ENCODE results near the gene MAPKBP1. TPM values are rescaled to one million over a fixed set of nuclear protein-coding genes. Genes with fewer than 3 reads are reported as not detected.

Gene MAPKBP1
- total and polyA plus RNA-seq, 8 donors = 18.5 to 25.4 (median 22.9) TPM

DNA sequence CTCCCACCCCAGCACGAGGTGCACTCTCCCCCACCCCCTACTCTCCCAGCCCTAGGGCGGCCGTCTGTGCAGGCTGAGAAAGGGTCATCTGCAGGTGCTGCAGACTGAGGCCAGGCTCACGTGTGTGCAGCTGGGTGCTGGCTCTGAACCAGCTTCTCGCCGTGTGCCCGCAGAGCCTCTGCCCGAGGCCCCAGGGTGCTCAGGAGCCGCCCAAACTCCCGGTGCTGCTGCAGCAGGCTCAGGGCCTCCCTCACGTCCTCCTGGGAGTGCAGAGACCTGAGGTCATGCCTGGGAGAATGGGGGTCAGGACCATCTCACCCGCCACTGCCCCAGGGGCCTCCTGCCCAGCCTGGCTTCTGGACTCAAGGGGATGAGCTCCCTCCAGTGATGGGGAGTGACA is 102.4 kb downstream of the MAPKBP1 start:
- intact Hi-C loops (cut with DNase I) = no loop called here
- no peaks in the 10 kb centered on the region for H3K9me3 ChIP-seq
- H3K27me3 ChIP-seq = peaks cover 0 to 10% of the 10 kb centered on the region in 2 donors
- no peak overlapping the region for H3K27ac ChIP-seq
- no peaks in the 10 kb centered on the region for H3K36me3 ChIP-seq
- ATAC-seq (no peak), DNase-seq (peak in 1 of 4 donors; percentile 46)
- H3K4me3 ChIP-seq = no peak overlapping the region
- TF ChIP-seq CTCF (IDR thresholded peaks at IDR 0.05) = no peak
- H3K4me1 ChIP-seq = peaks cover 2 to 4% of the 10 kb centered on the region in 2 donors

Small RNA genes lying within 50 kb of the gene (microRNA-seq; reads per million reads assigned to microRNA genes)
- 0 reads per million in 2 donors for gene MIR4310

Other genes with a start within 250 kb of the MAPKBP1 start
- 10 to 100 TPM; 30.4 to 32.8 TPM for gene RPAP1, start 230.2 kb upstream of the MAPKBP1 start, total RNA-seq
- gene RPAP1, start 230.2 kb upstream of the MAPKBP1 start, polyA plus RNA-seq (ENCODE audit: insufficient read length in 6 of 6) = 10 to 100 TPM; 27.6 to 30.8 (median 29.5) TPM
- 10 to 100 TPM; 11.2 to 11.9 TPM for gene TYRO3, start 215.3 kb upstream of the MAPKBP1 start, total RNA-seq
- 10 to 100 TPM; 39.1 to 63.2 (median 47.8) TPM for gene TYRO3, start 215.3 kb upstream of the MAPKBP1 start, polyA plus RNA-seq (ENCODE audit: insufficient read length in 6 of 6)
- 10 to 100 TPM; 33.4 to 33.7 TPM for gene MGA, start 114.1 kb upstream of the MAPKBP1 start, total RNA-seq
- gene MGA, start 114.1 kb upstream of the MAPKBP1 start, polyA plus RNA-seq (ENCODE audit: insufficient read length in 6 of 6) = 10 to 100 TPM; 36.5 to 41.7 (median 39.7) TPM
- gene JMJD7, start 53.6 kb downstream of the MAPKBP1 start, total RNA-seq = 10 to 100 TPM; 19.5 to 26.4 TPM
- gene JMJD7, start 53.6 kb downstream of the MAPKBP1 start, polyA plus RNA-seq (ENCODE audit: insufficient read length in 6 of 6) = 10 to 100 TPM; 10.2 to 17.2 (median 11.9) TPM
- 1 to 10 TPM; 9.2 to 9.3 TPM for gene PLA2G4B, start 64.4 kb downstream of the MAPKBP1 start, total RNA-seq
- 10 to 100 TPM in 5 of 6 donors, 1 to 10 TPM in 1; 9.8 to 23.1 (median 13.1) TPM for gene PLA2G4B, start 64.4 kb downstream of the MAPKBP1 start, polyA plus RNA-seq (ENCODE audit: insufficient read length in 6 of 6)
- 1 to 10 TPM; 2.2 to 4.8 TPM for gene SPTBN5, start 119.6 kb downstream of the MAPKBP1 start, total RNA-seq
- gene SPTBN5, start 119.6 kb downstream of the MAPKBP1 start, polyA plus RNA-seq (ENCODE audit: insufficient read length in 6 of 6) = 1 to 10 TPM in 4 of 6 donors, under 1 TPM in 2; 0.67 to 1.6 (median 1.1) TPM
- 10 to 100 TPM; 23.0 to 32.6 TPM for gene EHD4, start 198.1 kb downstream of the MAPKBP1 start, total RNA-seq
- gene EHD4, start 198.1 kb downstream of the MAPKBP1 start, polyA plus RNA-seq (ENCODE audit: insufficient read length in 6 of 6) = 10 to 100 TPM; 11.7 to 14.4 (median 12.2) TPM
- gene PLA2G4E, start 246.6 kb downstream of the MAPKBP1 start, total RNA-seq = 1 to 10 TPM in 1 of 2 donors, under 1 TPM in 1; 0.12 to 1.2 TPM
- gene PLA2G4E, start 246.6 kb downstream of the MAPKBP1 start, polyA plus RNA-seq (ENCODE audit: insufficient read length in 6 of 6) = under 1 TPM; 0.06 to 0.15 (median 0.08) TPM